Measurements from ENCODE around the gene HERC3. TPM values are rescaled to one million over a fixed set of nuclear protein-coding genes. Genes with fewer than 3 reads are reported as not detected.

The HERC3 gene
- total and polyA plus RNA-seq, 4 donors = 6.2 to 48.0 (median 24.9) TPM

DNA sequence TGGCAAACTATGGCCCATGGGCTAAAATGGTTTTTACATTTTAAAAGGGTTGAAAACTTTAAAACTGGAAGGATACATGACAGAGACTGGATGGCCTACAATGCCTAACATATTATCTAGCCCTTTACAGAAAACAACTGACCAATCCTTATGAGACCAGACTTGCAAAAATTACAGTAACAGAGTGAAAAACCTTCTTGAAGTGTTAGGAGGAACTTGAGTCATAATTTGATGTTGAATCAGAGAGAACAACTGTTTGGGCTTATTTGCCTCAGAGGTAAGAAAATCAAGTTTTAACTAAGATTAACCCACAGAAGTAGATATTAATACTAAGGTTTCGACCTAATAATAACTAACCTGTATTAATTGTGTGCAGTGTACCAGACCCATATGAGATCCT, 117.7 kb downstream of the HERC3 start:
- no peak overlapping the region for H3K9ac ChIP-seq (ENCODE audit: insufficient read depth in 1 of 2, low read length in 2 of 2)
- no peaks in the 10 kb centered on the region for H3K27me3 ChIP-seq (ENCODE audit: control insufficient read depth in 3 of 3, insufficient read depth in 3 of 3, low read length in 2 of 3)
- H3K4me3 ChIP-seq = no peak overlapping the region
- WGBS, 2 donors = 94 to 96% methylated on average over 1 of the region's 1 CpG
- peaks cover 0 to 19% (median 0%) of the 10 kb centered on the region in 5 donors for H3K4me1 ChIP-seq (ENCODE audit: control insufficient read depth in 5 of 5, insufficient read depth in 5 of 5, low read length in 5 of 5)
- H3K36me3 ChIP-seq (ENCODE audit: control insufficient read depth in 4 of 4, insufficient read depth in 4 of 4, low read length in 4 of 4) = peaks cover 7 to 19% (median 14%) of the 10 kb centered on the region in 4 donors
- no peak overlapping the region for H3K27ac ChIP-seq (ENCODE audit: low read depth in 1 of 2, low read length in 1 of 2)
- ATAC-seq (ENCODE audit: insufficient read depth, low FRiP score) (no peak), DNase-seq (no peak)
- peaks cover 0 to 2% (median under 1%) of the 10 kb centered on the region in 4 donors for H3K9me3 ChIP-seq (ENCODE audit: control insufficient read depth in 4 of 4, insufficient read depth in 3 of 4, low read length in 3 of 4)
- TF ChIP-seq, protein P1, sequence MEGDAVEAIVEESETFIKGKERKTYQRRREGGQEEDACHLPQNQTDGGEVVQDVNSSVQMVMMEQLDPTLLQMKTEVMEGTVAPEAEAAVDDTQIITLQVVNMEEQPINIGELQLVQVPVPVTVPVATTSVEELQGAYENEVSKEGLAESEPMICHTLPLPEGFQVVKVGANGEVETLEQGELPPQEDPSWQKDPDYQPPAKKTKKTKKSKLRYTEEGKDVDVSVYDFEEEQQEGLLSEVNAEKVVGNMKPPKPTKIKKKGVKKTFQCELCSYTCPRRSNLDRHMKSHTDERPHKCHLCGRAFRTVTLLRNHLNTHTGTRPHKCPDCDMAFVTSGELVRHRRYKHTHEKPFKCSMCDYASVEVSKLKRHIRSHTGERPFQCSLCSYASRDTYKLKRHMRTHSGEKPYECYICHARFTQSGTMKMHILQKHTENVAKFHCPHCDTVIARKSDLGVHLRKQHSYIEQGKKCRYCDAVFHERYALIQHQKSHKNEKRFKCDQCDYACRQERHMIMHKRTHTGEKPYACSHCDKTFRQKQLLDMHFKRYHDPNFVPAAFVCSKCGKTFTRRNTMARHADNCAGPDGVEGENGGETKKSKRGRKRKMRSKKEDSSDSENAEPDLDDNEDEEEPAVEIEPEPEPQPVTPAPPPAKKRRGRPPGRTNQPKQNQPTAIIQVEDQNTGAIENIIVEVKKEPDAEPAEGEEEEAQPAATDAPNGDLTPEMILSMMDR (IDR thresholded peaks at IDR 0.05; ENCODE audit: control extremely low read depth, extremely low read depth) = no peak

- Histone ChIP-seq H3K4me3 (no peak overlapping the region), H3K36me3 (ENCODE audit: control insufficient read depth in 4 of 4, insufficient read depth in 4 of 4, low read length in 4 of 4) (peaks cover 13 to 31% (median 25%) of the 10 kb centered on the region in 4 donors), H3K4me1 (ENCODE audit: control insufficient read depth in 5 of 5, insufficient read depth in 5 of 5, low read length in 5 of 5) (no peaks in the 10 kb centered on the region), H3K9ac (ENCODE audit: insufficient read depth in 1 of 2, low read length in 2 of 2) (no peak overlapping the region), H3K9me3 (ENCODE audit: control insufficient read depth in 4 of 4, insufficient read depth in 3 of 4, low read length in 3 of 4) (peaks cover 2 to 6% (median 4%) of the 10 kb centered on the region in 4 donors), H3K27me3 (ENCODE audit: control insufficient read depth in 3 of 3, insufficient read depth in 3 of 3, low read length in 2 of 3) (no peaks in the 10 kb centered on the region), H3K27ac (ENCODE audit: low read depth in 1 of 2, low read length in 1 of 2) (no peak overlapping the region)
- WGBS, 2 donors = 81 to 84% methylated on average over 1 of the region's 1 CpG
- DNase-seq (no peak), ATAC-seq (ENCODE audit: insufficient read depth, low FRiP score) (no peak)
- TF ChIP-seq, protein P1 (IDR thresholded peaks at IDR 0.05; ENCODE audit: control extremely low read depth, extremely low read depth) = no peak
These were observed 121.5 kb downstream of the HERC3 start for GRCh38 chr4:88713782-88714181.

GRCh38 chr4:88718098-88718497, 125.8 kb downstream of the HERC3 start:
- DNase-seq (no peak), ATAC-seq (ENCODE audit: insufficient read depth, low FRiP score) (no peak)
- TF ChIP-seq, protein P1 (IDR thresholded peaks at IDR 0.05; ENCODE audit: control extremely low read depth, extremely low read depth) = no peak
- peaks cover 0 to 27% (median 11%) of the 10 kb centered on the region in 5 donors for H3K4me1 ChIP-seq (ENCODE audit: control insufficient read depth in 5 of 5, insufficient read depth in 5 of 5, low read length in 5 of 5)
- H3K4me3 ChIP-seq = no peak overlapping the region
- no peaks in the 10 kb centered on the region for H3K27me3 ChIP-seq (ENCODE audit: control insufficient read depth in 3 of 3, insufficient read depth in 3 of 3, low read length in 2 of 3)
- peaks cover 12 to 20% (median 17%) of the 10 kb centered on the region in 4 donors for H3K36me3 ChIP-seq (ENCODE audit: control insufficient read depth in 4 of 4, insufficient read depth in 4 of 4, low read length in 4 of 4)
- H3K9me3 ChIP-seq (ENCODE audit: control insufficient read depth in 4 of 4, insufficient read depth in 3 of 4, low read length in 3 of 4) = peaks cover 0 to 6% (median 3%) of the 10 kb centered on the region in 4 donors
- no peak overlapping the region for H3K27ac ChIP-seq (ENCODE audit: low read depth in 1 of 2, low read length in 1 of 2)
- H3K9ac ChIP-seq (ENCODE audit: insufficient read depth in 1 of 2, low read length in 2 of 2) = no peak overlapping the region
- WGBS, 2 donors = 98% methylated on average over 5 of the region's 5 CpGs

- Histone ChIP-seq H3K27ac (ENCODE audit: low read depth in 1 of 2, low read length in 1 of 2) (no peak overlapping the region), H3K4me1 (ENCODE audit: control insufficient read depth in 5 of 5, insufficient read depth in 5 of 5, low read length in 5 of 5) (peaks cover 0 to 35% (median 11%) of the 10 kb centered on the region in 5 donors), H3K36me3 (ENCODE audit: control insufficient read depth in 4 of 4, insufficient read depth in 4 of 4, low read length in 4 of 4) (peaks cover 12 to 21% (median 17%) of the 10 kb centered on the region in 4 donors), H3K4me3 (no peak overlapping the region), H3K9me3 (ENCODE audit: control insufficient read depth in 4 of 4, insufficient read depth in 3 of 4, low read length in 3 of 4) (peaks cover 0 to 6% (median 3%) of the 10 kb centered on the region in 4 donors), H3K27me3 (ENCODE audit: control insufficient read depth in 3 of 3, insufficient read depth in 3 of 3, low read length in 2 of 3) (no peaks in the 10 kb centered on the region), H3K9ac (ENCODE audit: insufficient read depth in 1 of 2, low read length in 2 of 2) (no peak overlapping the region)
- DNase-seq = no peak
- no peak for ATAC-seq (ENCODE audit: insufficient read depth, low FRiP score)
- WGBS, 2 donors = 92 to 95% methylated on average over 1 of the region's 1 CpG
- TF ChIP-seq, protein P1 (IDR thresholded peaks at IDR 0.05; ENCODE audit: control extremely low read depth, extremely low read depth) = no peak
These were observed 127.1 kb downstream of the HERC3 start for GRCh38 chr4:88719381-88719780.
